ENCODE data around the gene HIP1.
"Not testable (repeated sequence)": the region's sequence is repeated elsewhere in the genome, so short reads cannot be mapped to it uniquely, and the experiment has no call there.

HIP1 gene

DNA sequence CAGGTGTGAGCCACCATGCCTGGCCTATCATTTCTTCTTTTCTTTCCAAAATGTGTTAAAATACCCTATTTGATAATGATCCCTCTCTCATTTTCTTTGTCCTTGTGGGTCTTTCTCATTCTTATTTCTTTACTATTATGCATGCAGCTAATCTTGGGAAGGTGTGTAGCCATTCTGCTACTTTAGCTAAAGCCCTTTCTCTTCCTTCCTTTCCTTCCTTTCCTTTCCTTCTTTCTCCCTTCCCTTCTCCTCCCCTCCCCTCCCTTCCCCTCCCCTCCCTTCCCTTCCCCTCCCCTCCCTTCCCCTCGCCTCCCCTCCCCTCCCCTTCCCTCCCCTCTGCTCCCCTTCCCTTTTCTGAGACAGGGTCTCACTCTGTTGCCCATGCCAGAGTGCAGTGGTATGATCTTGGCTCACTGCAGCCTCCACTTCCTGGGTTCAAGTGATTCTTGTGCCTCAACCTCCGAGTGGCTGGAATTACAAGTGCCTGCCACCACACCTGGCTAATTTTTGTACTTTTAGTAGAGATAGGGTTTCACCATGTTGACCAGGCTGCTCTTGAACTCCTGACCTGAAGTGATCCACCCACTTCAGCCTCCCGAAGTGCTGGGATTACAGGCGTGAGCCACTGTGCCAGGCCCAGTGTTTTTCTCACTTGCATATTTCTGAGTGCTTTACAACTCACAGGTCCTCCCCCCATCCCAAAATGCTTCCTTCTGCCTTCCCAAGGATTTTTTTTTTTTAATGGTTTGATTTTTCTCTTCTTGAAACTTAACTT is 42.3 kb downstream of the HIP1 start:
- TF ChIP-seq CTCF (IDR thresholded peaks at IDR 0.05; ENCODE audit: poor library complexity, severe bottlenecking), result no peak
- no peak overlapping the region for H3K4me3 ChIP-seq (ENCODE audit: severe bottlenecking)
- no peaks in the 10 kb centered on the region for H3K27me3 ChIP-seq (ENCODE audit: insufficient read depth, poor library complexity, severe bottlenecking)
- no peaks in the 10 kb centered on the region for H3K4me1 ChIP-seq (ENCODE audit: insufficient read depth, poor library complexity, severe bottlenecking)
- no peak overlapping the region for H3K27ac ChIP-seq (ENCODE audit: poor library complexity, severe bottlenecking)
- no peaks in the 10 kb centered on the region for H3K9me3 ChIP-seq (ENCODE audit: severe bottlenecking)
- ATAC-seq (ENCODE audit: low read depth) (no peak), DNase-seq (ENCODE audit: low spot score) (no peak)
- H3K36me3 ChIP-seq (ENCODE audit: low read depth), result no peaks in the 10 kb centered on the region

GRCh38 chr7:75694638-75695399 is 43.9 kb downstream of the HIP1 start:
- no peak for TF ChIP-seq CTCF (IDR thresholded peaks at IDR 0.05; ENCODE audit: poor library complexity, severe bottlenecking)
- Histone ChIP-seq H3K4me3 (ENCODE audit: severe bottlenecking) (no peak overlapping the region), H3K9me3 (ENCODE audit: severe bottlenecking) (no peaks in the 10 kb centered on the region), H3K27ac (ENCODE audit: poor library complexity, severe bottlenecking) (no peak overlapping the region), H3K4me1 (ENCODE audit: insufficient read depth, poor library complexity, severe bottlenecking) (no peaks in the 10 kb centered on the region), H3K27me3 (ENCODE audit: insufficient read depth, poor library complexity, severe bottlenecking) (no peaks in the 10 kb centered on the region), H3K36me3 (ENCODE audit: low read depth) (no peaks in the 10 kb centered on the region)
- DNase-seq (ENCODE audit: low spot score) (no peak), ATAC-seq (ENCODE audit: low read depth) (no peak)

GRCh38 chr7:75693668-75694067 is 45.1 kb downstream of the HIP1 start:
- not testable (repeated sequence) for ATAC-seq (ENCODE audit: low read depth); H3K27ac ChIP-seq (ENCODE audit: poor library complexity, severe bottlenecking); H3K4me3 ChIP-seq (ENCODE audit: severe bottlenecking); H3K9me3 ChIP-seq (ENCODE audit: severe bottlenecking); DNase-seq (ENCODE audit: low spot score); H3K4me1 ChIP-seq (ENCODE audit: insufficient read depth, poor library complexity, severe bottlenecking); H3K27me3 ChIP-seq (ENCODE audit: insufficient read depth, poor library complexity, severe bottlenecking); H3K36me3 ChIP-seq (ENCODE audit: low read depth)

DNA sequence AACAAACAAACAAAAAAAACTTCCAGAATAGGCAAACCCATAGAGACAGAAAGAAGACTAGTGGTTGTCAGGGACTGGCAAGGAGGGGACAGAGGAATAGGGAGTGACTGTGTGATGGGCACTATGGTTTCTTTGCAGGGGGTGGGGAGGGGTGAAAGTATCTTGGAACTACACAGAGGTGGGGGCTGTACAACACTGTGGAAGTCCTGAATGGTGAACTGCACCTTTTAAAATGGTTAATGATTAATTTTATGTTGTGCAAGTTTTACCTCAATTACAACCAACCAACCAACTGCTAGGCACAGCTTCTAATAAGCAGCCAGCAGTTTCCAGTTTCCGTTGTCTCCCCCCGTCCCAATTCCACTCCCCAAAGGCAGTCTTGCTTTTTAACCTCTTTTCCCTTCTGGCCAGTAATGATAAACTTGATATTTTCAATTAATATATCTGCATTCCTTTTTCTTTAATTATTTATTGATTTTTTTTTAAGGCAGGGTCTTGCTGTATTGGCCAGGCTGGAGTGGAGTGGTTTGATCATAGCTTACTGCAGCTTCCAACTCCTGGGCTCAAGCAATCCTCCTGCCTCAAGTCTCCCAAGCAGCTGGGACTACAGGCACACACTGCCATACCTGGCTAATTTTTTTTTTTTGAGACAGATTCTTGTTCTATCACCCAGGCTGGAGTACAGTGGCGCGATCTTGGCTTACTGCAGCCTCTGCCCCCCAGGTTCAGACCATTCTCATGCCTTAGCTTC is 46.8 kb downstream of the HIP1 start:
- no peak for TF ChIP-seq CTCF (IDR thresholded peaks at IDR 0.05; ENCODE audit: poor library complexity, severe bottlenecking)
- ATAC-seq (ENCODE audit: low read depth), result no peak
- DNase-seq (ENCODE audit: low spot score), result no peak
- Histone ChIP-seq H3K27ac (ENCODE audit: poor library complexity, severe bottlenecking) (no peak overlapping the region), H3K4me3 (ENCODE audit: severe bottlenecking) (no peak overlapping the region), H3K27me3 (ENCODE audit: insufficient read depth, poor library complexity, severe bottlenecking) (no peaks in the 10 kb centered on the region), H3K4me1 (ENCODE audit: insufficient read depth, poor library complexity, severe bottlenecking) (no peaks in the 10 kb centered on the region), H3K9me3 (ENCODE audit: severe bottlenecking) (no peaks in the 10 kb centered on the region), H3K36me3 (ENCODE audit: low read depth) (no peaks in the 10 kb centered on the region)

- Histone ChIP-seq H3K27ac (ENCODE audit: poor library complexity, severe bottlenecking) (no peak overlapping the region), H3K4me3 (ENCODE audit: severe bottlenecking) (no peak overlapping the region), H3K4me1 (ENCODE audit: insufficient read depth, poor library complexity, severe bottlenecking) (no peaks in the 10 kb centered on the region), H3K27me3 (ENCODE audit: insufficient read depth, poor library complexity, severe bottlenecking) (no peaks in the 10 kb centered on the region), H3K36me3 (ENCODE audit: low read depth) (no peaks in the 10 kb centered on the region), H3K9me3 (ENCODE audit: severe bottlenecking) (no peaks in the 10 kb centered on the region)
- no peak for TF ChIP-seq CTCF (IDR thresholded peaks at IDR 0.05; ENCODE audit: poor library complexity, severe bottlenecking)
- ATAC-seq (ENCODE audit: low read depth), result no peak
- DNase-seq (ENCODE audit: low spot score), result no peak
Observed at GRCh38 chr7:75690121-75690523, 48.6 kb downstream of the HIP1 start.
